ENCODE data around the gene WDR37.

- TF ChIP-seq CTCF (IDR thresholded peaks at IDR 0.05) (no peak), EZH2 (IDR thresholded peaks at IDR 0.05; ENCODE audit: borderline replicate concordance, insufficient read depth, low read depth, low read length, poor library complexity, severe bottlenecking) (no peak)
These were observed 59.9 kb downstream of the WDR37 start for GRCh38 chr10:1116051-1116450.

Measured in B cell (primary cell).